Esophagus (tissue), 2 donors: ENCODE results near the gene PAM16. TPM values are rescaled to one million over a fixed set of nuclear protein-coding genes. Genes with fewer than 3 reads are reported as not detected.

Source experiments
- H3K27ac ChIP-seq, 2 donors: one replicate each; pipeline ENCODE4 v1.5.1; 2013; ENCODE audit warnings: low read depth in 2 of 2, mild to moderate bottlenecking in 2 of 2, inconsistent platforms in 1 of 2, low read length in 1 of 2, moderate library complexity in 1 of 2
- H3K27me3 ChIP-seq, 2 donors: one replicate each; pipeline ENCODE4 v1.6.1; 2013; ENCODE audit warnings: low read length in 2 of 2, control low read depth in 1 of 2, mild to moderate bottlenecking in 1 of 2; ENCODE audit not compliant: insufficient read depth in 2 of 2, control insufficient read depth in 1 of 2
- H3K36me3 ChIP-seq, 2 donors: one replicate each; pipeline ENCODE4 v1.6.1; 2013; ENCODE audit warnings: low read length in 1 of 2; ENCODE audit not compliant: control insufficient read depth in 2 of 2, insufficient read depth in 2 of 2
- H3K4me1 ChIP-seq, 2 donors: one replicate each; pipeline ENCODE4 v1.6.1; 2013; ENCODE audit warnings: low read length in 1 of 2; ENCODE audit not compliant: control insufficient read depth in 2 of 2, insufficient read depth in 2 of 2
- H3K4me3 ChIP-seq, 2 donors: one replicate each; pipeline ENCODE4 v1.5.1; 2013; ENCODE audit warnings: low read length in 2 of 2, mild to moderate bottlenecking in 2 of 2, low read depth in 1 of 2, moderate library complexity in 1 of 2
- H3K9me3 ChIP-seq, 2 donors: one replicate each; pipeline ENCODE4 v1.6.1; 2013; ENCODE audit warnings: mild to moderate bottlenecking in 2 of 2, low read depth in 1 of 2, low read length in 1 of 2, moderate library complexity in 1 of 2; ENCODE audit not compliant: control insufficient read depth in 2 of 2, insufficient read depth in 1 of 2
- WGBS, 2 donors: extraction: QIAGEN DNeasy Blood & Tissue Kit; methylation state at CpG; one replicate each; pipeline ENCODE4 v1.1.7; 2013; 5-methylcytosine and 5-hydroxymethylcytosine counted together
- polyA plus RNA-seq, 2 donors: library from polyadenylated mRNA; stranded (reverse); fragments of 200-250 nt; gene quantifications; one replicate each; pipeline ENCODE4 v1.2.3, GENCODE V29; 2013
- donor health status: healthy with polysubstance abuse.
- donor health status: Bipolar disorder and iron deficiency.

PAM16 gene
- polyA plus RNA-seq, 2 donors = 48.2 to 86.1 TPM

- Histone ChIP-seq H3K27ac (peak overlapping the region; percentile 77 to 93), H3K4me3 (peak overlapping the region; percentile 59 to 85), H3K36me3 (peaks cover 0 to 9% of the 10 kb centered on the region in 2 donors), H3K4me1 (peaks cover 33 to 41% of the 10 kb centered on the region in 2 donors), H3K9me3 (no peaks in the 10 kb centered on the region), H3K27me3 (no peaks in the 10 kb centered on the region)
- WGBS, 2 donors = 4 to 7% methylated on average over 22 to 43 of the region's 43 CpGs
Measured at GRCh38 chr16:4372001-4372577, 21.0 kb upstream of the PAM16 start.

GRCh38 chr16:4371357-4372000 is 20.4 kb upstream of the PAM16 start, which contains the start of gene VASN:
Gene VASN, plus strand, starts transcription at chr16:4371848. Its CDS starts 9,030 bp downstream, at chr16:4380878.
- Histone ChIP-seq H3K4me3 (peak within 1 kb of the TSS; percentile 59 to 85), H3K4me1 (peaks cover 31 to 45% of the 10 kb centered on the region in 2 donors), H3K36me3 (peaks cover 0 to 6% of the 10 kb centered on the region in 2 donors)

DNA sequence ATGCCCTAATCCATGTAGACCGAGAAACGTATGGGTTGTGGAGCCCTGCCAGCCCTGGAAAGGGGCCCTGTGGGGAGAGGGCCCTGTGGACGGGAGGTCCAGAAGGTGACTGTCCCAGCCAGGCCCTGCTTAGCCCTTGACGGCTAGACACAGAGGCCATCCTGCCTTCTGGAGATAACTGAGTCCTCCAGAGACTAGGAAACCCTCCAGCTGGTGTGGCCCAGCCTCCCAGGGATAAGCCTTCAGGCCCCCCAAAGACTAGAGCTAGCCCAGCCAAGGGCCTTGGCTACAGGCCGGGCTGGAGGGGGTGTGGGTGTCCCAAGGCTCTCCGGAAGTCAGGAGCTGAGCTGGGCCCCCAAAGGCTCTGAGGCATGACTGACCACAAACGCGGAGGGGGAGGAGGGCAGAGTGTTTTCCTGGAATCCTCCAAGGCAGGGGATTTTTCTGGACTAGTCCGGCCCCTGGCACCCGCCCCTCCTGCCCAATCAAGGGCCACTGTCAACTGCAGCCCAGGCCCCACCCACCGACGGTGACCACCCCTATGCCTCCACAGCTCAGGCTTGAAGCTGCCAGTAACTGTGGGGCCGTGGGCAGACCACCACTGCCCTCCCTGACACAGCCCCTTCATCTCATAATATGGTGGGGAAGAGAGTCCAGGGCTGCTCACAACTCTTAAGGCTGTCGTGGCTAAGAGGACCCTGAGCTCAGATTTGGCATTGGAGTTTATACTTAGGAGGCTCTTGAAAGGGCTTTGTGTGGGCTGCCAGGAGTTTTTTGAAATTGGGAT is 19.6 kb upstream of the PAM16 start:
- WGBS, 2 donors = 69 to 72% methylated on average over 13 to 14 of the region's 14 CpGs
- no peaks in the 10 kb centered on the region for H3K9me3 ChIP-seq
- H3K4me1 ChIP-seq = peaks cover 29 to 41% of the 10 kb centered on the region in 2 donors
- peaks cover 0 to 5% of the 10 kb centered on the region in 2 donors for H3K36me3 ChIP-seq
- no peak overlapping the region for H3K4me3 ChIP-seq
- H3K27ac ChIP-seq = peak overlapping the region; percentile 77 to 93
- H3K27me3 ChIP-seq = no peaks in the 10 kb centered on the region

More at GRCh38 chr16:4371357-4372000, 20.4 kb upstream of the PAM16 start, which contains the start of gene VASN:
- Histone ChIP-seq H3K27ac (peak within 1 kb of the TSS; percentile 77 to 93), H3K9me3 (no peaks in the 10 kb centered on the region), H3K27me3 (no peaks in the 10 kb centered on the region)
- 4 to 8% methylated on average over 25 to 50 of the region's 50 CpGs for whole genome bisulfite sequencing, 2 donors

- H3K27me3 ChIP-seq = no peaks in the 10 kb centered on the region
- WGBS, 2 donors = 85 to 87% methylated on average over 3 of the region's 3 CpGs
- no peak overlapping the region for H3K4me3 ChIP-seq
- peak overlapping the region in 1 of 2 donors; percentile 54 for H3K27ac ChIP-seq
- H3K36me3 ChIP-seq = peaks cover 0 to 9% of the 10 kb centered on the region in 2 donors
- no peaks in the 10 kb centered on the region for H3K9me3 ChIP-seq
- H3K4me1 ChIP-seq = peaks cover 29 to 40% of the 10 kb centered on the region in 2 donors
Measured at GRCh38 chr16:4370151-4370550, 19.0 kb upstream of the PAM16 start.

DNA sequence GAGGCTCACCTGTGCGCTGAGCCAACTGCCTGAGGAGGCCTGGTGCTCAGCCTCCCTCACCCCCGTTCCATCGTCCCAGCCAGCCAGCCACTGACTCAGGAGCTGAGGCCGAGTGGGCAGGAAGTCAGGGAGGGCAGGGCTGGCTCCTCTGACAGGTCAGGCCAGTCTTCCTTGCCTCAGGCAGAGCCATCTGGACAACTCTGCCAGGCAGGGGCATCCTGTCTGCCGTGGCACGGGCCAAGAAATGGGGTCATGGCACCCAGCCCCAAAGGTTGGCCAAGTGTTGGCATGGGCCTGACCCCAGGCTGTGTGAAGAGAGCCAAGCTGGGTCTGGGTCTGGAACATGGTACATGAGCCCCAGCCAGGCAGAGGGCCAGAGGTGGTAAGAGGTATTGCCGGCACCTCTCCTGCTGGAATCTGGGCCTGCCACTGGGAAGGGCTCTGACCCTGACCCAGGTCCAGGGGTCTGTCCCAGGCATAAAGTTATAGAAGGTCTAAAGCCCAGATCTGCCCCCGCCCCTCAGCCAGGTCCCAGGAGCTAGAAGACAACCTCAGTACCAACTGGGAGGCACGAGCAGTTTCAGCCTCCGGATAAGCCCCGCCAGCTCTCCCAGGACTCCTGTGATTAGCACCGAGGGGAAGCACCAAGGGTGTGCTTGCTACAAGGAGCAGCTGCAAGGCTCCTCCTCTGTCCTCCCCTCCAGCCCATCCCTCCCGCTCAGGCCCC is 18.0 kb upstream of the PAM16 start:
- Histone ChIP-seq H3K4me1 (peaks cover 27 to 33% of the 10 kb centered on the region in 2 donors), H3K36me3 (peaks cover 0 to 17% of the 10 kb centered on the region in 2 donors), H3K27me3 (no peaks in the 10 kb centered on the region), H3K27ac (peak overlapping the region; percentile 74 to 79), H3K4me3 (peak overlapping the region in 1 of 2 donors; percentile 8), H3K9me3 (no peaks in the 10 kb centered on the region)
- WGBS, 2 donors = 63 to 75% methylated on average over 12 to 13 of the region's 13 CpGs

GRCh38 chr16:4367393-4367856 is 16.3 kb upstream of the PAM16 start:
- no peaks in the 10 kb centered on the region for H3K9me3 ChIP-seq
- no peaks in the 10 kb centered on the region for H3K27me3 ChIP-seq
- peaks cover 10 to 28% of the 10 kb centered on the region in 2 donors for H3K4me1 ChIP-seq
- WGBS, 2 donors = 86 to 94% methylated on average over 5 of the region's 5 CpGs
- H3K27ac ChIP-seq = peak overlapping the region in 1 of 2 donors; percentile 54
- no peak overlapping the region for H3K4me3 ChIP-seq
- peaks cover 0 to 18% of the 10 kb centered on the region in 2 donors for H3K36me3 ChIP-seq

DNA sequence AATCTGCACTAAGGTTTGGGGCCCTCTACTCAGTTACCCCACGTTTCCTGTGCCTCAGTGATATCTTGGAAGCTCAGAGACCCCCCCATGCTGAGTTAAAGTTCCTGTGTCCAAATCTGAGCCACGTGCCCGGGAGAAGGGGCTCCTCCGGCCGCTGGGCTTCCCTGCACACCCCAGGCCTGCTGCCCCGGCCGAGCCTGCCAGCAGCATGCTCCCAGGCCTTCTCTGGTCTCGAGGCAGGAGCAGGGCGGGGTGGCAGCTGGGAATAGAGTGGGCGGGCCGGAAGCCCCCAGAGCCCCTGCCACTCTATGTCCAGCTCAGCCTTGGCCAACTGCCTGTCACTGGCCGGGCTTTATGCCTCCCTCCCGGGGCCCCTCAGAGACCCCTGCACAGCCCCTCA is 14.9 kb upstream of the PAM16 start:
- Histone ChIP-seq H3K27me3 (no peaks in the 10 kb centered on the region), H3K4me3 (no peak overlapping the region), H3K4me1 (peaks cover 7 to 29% of the 10 kb centered on the region in 2 donors), H3K9me3 (no peaks in the 10 kb centered on the region), H3K27ac (no peak overlapping the region), H3K36me3 (peaks cover 0 to 28% of the 10 kb centered on the region in 2 donors)
- 95% methylated on average over 12 to 13 of the region's 13 CpGs for WGBS, 2 donors

- Histone ChIP-seq H3K4me1 (peaks cover 10 to 29% of the 10 kb centered on the region in 2 donors), H3K27ac (no peak overlapping the region), H3K9me3 (no peaks in the 10 kb centered on the region), H3K27me3 (no peaks in the 10 kb centered on the region), H3K4me3 (no peak overlapping the region), H3K36me3 (peaks cover 0 to 31% of the 10 kb centered on the region in 2 donors)
- WGBS, 2 donors = 94 to 95% methylated on average over 12 of the region's 12 CpGs
Measured at GRCh38 chr16:4365615-4366014, 14.5 kb upstream of the PAM16 start.

- peaks cover 10 to 26% of the 10 kb centered on the region in 2 donors for H3K4me1 ChIP-seq
- no peaks in the 10 kb centered on the region for H3K9me3 ChIP-seq
- peaks cover 0 to 37% of the 10 kb centered on the region in 2 donors for H3K36me3 ChIP-seq
- H3K27me3 ChIP-seq = no peaks in the 10 kb centered on the region
- WGBS, 2 donors = 94% methylated on average over 10 of the region's 10 CpGs
- no peak overlapping the region for H3K27ac ChIP-seq
- no peak overlapping the region for H3K4me3 ChIP-seq
Measured at GRCh38 chr16:4365014-4365406, 13.9 kb upstream of the PAM16 start.
